KOPT-K1 (cell line): ENCODE measurements around the gene BAZ1B.
A peak's percentile ranks its signal among the peaks of the same experiment; 100 is the strongest.
"Not testable (repeated sequence)": the region's sequence is repeated elsewhere in the genome, so short reads cannot be mapped to it uniquely, and the experiment has no call there.

Experiments used
- H3K27ac ChIP-seq: fragments of 200-600 bp; sonication (generic); 2 replicates; pipeline ENCODE4 v1.5.1; 2016; ENCODE audit warnings: antibody characterized with exemption, mild to moderate bottlenecking, low read depth, low read length; ENCODE audit not compliant: poor library complexity, severe bottlenecking
- H3K36me3 ChIP-seq: fragments of 200-600 bp; sonication (generic); 2 replicates; pipeline ENCODE4 v1.5.1; 2017; ENCODE audit warnings: antibody characterized with exemption, mild to moderate bottlenecking, low read length, moderate library complexity; ENCODE audit not compliant: insufficient read depth
- H3K9me3 ChIP-seq: fragments of 200-600 bp; sonication (generic); 2 replicates; pipeline ENCODE4 v1.5.1; 2017; ENCODE audit warnings: antibody characterized with exemption, low read length, mild to moderate bottlenecking; ENCODE audit not compliant: insufficient read depth, poor library complexity, severe bottlenecking

BAZ1B gene, protein sequence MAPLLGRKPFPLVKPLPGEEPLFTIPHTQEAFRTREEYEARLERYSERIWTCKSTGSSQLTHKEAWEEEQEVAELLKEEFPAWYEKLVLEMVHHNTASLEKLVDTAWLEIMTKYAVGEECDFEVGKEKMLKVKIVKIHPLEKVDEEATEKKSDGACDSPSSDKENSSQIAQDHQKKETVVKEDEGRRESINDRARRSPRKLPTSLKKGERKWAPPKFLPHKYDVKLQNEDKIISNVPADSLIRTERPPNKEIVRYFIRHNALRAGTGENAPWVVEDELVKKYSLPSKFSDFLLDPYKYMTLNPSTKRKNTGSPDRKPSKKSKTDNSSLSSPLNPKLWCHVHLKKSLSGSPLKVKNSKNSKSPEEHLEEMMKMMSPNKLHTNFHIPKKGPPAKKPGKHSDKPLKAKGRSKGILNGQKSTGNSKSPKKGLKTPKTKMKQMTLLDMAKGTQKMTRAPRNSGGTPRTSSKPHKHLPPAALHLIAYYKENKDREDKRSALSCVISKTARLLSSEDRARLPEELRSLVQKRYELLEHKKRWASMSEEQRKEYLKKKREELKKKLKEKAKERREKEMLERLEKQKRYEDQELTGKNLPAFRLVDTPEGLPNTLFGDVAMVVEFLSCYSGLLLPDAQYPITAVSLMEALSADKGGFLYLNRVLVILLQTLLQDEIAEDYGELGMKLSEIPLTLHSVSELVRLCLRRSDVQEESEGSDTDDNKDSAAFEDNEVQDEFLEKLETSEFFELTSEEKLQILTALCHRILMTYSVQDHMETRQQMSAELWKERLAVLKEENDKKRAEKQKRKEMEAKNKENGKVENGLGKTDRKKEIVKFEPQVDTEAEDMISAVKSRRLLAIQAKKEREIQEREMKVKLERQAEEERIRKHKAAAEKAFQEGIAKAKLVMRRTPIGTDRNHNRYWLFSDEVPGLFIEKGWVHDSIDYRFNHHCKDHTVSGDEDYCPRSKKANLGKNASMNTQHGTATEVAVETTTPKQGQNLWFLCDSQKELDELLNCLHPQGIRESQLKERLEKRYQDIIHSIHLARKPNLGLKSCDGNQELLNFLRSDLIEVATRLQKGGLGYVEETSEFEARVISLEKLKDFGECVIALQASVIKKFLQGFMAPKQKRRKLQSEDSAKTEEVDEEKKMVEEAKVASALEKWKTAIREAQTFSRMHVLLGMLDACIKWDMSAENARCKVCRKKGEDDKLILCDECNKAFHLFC (N-terminal part only)

DNA sequence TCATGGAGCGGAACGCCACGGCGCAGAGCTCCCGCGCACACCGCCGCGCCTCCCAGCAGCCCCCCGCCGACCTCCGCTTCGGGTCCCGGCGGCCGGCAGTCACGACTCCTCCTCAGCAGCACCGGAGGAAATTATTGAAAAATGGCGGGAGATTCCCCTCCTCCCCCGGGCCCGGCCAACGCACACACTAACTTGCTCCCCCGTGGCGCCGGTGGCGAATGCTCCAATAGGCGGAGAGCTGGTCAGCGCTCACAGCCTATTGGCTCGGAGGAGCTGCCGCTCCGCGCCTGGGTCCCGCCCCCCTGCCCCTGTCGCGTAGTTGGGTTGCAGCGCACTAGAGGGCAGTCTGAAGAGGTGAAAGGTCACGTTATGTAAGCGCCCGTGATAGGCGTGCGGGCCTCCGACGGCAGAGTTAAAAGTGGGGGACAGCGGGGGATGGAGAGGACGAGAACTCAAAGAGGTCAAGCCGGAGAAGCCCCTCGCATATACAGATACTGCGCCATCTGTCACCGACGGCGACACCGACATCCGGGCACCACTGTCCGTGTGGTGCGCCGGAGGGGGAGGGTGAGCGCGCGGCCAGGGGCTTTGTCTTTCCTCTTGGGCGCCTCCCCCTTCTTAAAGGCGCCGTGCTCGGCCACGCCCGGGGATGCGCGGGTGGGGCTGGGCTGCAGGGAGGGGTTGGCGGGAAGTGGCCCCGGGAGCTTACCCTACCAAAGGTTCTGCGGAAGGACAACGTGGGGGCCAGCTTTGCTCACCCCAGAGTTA lies at the start of gene BAZ1B:
Gene BAZ1B, minus strand, starts transcription at position 189 of the 768 bp plus-strand sequence. CDS start 360 bp downstream, outside the sequence.
- Histone ChIP-seq H3K36me3 (peaks cover 32% of the 10 kb centered on the region), H3K9me3 (no peaks in the 10 kb centered on the region), H3K27ac (peak within 1 kb of the TSS; percentile 87)

DNA sequence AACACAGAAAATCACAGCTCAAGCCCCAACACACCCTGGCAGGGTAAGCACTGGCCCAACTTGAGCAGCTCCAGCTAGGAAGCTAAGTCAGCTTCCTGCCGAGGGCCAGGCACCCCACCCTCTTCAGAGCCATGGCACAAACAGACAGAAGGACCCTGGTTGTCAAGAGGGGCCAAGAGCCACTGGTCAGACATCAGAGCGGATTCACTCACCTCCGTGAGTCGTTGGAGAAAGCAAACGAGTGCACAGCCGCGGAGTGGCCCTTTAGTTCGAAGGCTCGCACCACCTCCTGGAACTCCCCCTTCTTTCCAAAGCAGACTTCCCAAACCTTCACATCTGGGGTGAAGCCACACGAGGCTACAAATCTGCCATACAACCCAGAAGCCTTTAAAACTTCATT lies 48.9 kb upstream of the BAZ1B start:
- H3K9me3 ChIP-seq = no peaks in the 10 kb centered on the region
- H3K36me3 ChIP-seq = peaks cover 73% of the 10 kb centered on the region
- no peak overlapping the region for H3K27ac ChIP-seq

DNA sequence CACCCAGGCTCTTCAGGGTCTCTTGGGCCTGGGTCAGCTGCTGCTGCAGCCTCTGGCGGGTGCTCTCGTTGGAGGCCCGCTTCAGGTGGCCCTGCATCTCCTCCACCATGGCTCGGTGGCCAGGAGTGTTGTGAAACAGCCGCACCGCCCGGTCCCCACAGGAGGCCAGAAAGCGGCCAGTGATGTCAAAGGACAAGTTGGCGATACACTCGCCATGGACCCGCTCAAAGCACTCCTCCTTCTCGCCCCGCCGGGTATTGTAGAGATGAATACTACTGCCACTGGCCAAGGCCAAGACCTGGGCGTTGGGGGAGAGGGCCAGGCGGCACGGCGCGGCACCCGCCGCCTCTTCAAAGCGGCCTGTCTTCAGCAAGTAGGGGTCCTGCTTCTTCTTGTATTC lies 48.4 kb upstream of the BAZ1B start:
- Histone ChIP-seq H3K36me3 (peaks cover 70% of the 10 kb centered on the region), H3K9me3 (no peaks in the 10 kb centered on the region), H3K27ac (no peak overlapping the region)

DNA sequence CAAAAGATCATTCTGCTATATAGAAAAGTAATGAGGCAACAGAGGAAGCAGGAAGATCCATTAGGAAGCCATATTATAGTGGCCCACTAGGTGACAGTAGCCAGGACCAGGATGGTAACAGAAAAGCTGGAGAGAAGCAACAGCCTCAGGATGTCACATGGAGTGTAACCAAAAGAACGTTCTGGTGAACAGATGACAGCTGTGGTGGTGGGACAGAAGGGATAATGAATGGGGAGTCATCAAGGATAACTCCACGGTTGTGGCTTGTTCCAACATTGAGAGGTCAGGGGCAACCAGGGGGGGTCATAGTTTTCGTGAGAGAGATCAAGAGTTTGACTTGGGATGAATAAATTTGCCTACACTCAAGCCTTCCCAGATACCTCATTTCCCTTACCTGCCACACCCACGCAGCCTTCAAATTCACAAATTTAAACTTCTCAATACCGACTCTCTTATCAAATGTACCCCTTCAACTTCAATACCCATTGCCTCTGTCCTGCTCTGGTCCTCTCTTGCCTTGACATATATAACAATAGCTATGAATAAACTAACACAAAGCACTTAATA lies 47.0 kb upstream of the BAZ1B start:
- Histone ChIP-seq H3K36me3 (peaks cover 61% of the 10 kb centered on the region), H3K27ac (no peak overlapping the region)

DNA sequence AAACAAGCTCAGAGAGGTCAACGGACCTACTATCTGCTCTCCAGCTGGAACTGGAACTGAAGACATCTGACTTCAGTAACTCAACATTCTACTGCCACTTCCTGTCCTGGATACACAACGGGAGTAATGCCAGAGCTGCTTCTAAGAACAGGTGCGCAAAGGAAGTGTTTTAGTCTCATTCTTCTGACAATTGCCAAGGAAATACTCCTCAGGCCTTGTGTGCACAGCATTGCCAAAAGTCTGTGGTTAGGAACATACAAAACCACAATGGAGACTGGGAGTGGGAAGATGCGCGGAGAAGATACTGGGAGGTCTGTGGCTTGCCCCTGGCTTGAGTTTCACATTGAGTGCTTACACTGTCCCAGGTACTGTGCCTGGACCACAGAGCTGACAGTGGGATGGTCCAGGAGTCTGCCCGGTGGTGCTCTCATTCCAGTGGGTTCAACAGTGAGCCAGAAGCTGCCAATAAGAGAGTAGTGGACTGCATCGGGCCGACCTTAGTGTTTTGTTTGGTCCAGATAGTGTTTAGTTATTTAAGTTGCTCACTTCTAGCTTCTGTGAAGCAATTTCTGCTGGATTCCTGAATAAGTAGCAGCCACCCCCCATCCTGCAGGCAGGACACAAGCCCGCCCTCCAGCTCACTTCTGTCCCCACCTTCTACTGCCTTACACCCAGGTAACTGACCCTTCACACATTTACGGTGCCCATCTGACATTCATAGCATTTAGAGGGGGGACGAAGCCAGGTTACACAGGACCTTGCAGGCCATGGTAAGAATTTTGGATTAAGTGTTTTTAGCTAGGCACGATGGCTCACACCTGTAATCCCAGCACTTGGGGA lies 46.0 kb upstream of the BAZ1B start:
- H3K36me3 ChIP-seq = peaks cover 50% of the 10 kb centered on the region
- no peaks in the 10 kb centered on the region for H3K9me3 ChIP-seq
- H3K27ac ChIP-seq = peak overlapping the region; percentile 37

More for the DNA sequence above, 47.0 kb upstream of the BAZ1B start:
- no peaks in the 10 kb centered on the region for H3K9me3 ChIP-seq

DNA sequence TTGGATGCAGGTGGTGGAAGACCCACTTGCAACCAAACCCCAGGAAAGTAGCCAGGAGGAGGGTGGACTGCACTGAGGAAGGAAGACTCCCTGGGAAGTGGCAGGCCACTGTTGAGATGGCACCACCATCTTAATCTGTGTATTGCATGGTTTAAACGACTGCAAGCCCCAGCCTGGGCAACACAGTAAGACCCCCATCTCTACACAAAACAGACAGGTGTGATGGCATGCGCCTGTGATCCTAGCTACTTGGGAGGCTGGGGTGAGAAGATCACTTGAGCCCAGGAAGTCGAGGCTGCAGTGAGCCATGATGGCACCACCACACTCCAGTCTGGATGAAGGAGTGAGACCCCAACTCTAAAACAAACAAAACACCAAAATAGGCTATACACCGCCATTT lies 45.0 kb upstream of the BAZ1B start:
- Histone ChIP-seq H3K36me3 (peaks cover 41% of the 10 kb centered on the region), H3K27ac (peak overlapping the region; percentile 37), H3K9me3 (no peaks in the 10 kb centered on the region)

DNA sequence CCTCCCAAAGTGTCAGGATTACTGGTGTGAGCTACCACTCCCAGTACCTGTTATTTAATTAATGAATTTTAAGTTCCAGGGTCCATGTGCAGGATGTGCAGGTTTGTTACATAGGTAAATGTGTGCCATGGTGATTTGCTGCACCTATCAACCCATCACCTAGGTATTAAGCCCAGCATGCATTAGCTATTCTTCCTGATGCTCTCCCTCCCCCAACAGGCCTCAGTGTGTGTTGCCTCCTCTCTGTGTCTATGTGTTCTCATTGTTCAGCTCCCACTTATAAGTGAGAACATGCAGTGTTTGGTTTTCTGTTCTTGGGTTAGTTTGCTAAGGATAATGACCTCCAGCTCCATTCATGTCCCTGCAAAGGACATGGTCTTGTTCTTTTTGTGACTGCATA lies 44.3 kb upstream of the BAZ1B start:
- peaks cover 34% of the 10 kb centered on the region for H3K36me3 ChIP-seq
- peak overlapping the region; percentile 54 for H3K27ac ChIP-seq
- H3K9me3 ChIP-seq = not testable (repeated sequence)

DNA sequence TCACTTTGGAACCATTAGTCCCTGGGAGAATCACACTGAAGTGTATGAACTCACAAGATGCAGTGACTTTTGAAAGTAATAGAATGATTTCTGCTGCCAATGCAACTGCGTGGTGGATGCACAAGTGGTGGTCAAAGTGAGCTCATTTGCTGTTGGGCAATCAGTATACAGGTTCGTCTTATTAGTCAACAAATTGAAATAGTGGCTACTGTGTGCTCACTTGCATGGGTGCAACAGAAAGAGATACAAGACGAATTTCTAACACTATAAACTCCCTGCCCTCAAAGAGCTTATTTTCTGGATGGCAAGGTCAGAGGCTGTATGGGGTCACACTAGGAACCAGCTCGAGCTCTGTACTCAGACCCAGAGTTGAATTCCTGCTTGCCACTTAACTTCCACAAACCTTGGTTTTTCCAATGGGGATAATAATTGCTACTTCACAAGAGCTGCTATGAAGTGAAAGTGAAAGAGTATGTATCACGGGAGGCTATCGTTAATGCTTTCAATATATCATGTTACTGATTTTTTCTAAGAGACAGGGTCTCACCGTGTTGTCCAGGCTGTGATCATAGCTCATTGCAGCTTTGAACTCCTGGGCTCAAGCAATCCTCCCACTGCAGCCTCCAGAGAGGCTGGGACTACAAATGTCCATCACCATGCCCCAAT lies 43.7 kb upstream of the BAZ1B start:
- H3K27ac ChIP-seq = peak overlapping the region; percentile 54
- no peaks in the 10 kb centered on the region for H3K9me3 ChIP-seq
- peaks cover 28% of the 10 kb centered on the region for H3K36me3 ChIP-seq

DNA sequence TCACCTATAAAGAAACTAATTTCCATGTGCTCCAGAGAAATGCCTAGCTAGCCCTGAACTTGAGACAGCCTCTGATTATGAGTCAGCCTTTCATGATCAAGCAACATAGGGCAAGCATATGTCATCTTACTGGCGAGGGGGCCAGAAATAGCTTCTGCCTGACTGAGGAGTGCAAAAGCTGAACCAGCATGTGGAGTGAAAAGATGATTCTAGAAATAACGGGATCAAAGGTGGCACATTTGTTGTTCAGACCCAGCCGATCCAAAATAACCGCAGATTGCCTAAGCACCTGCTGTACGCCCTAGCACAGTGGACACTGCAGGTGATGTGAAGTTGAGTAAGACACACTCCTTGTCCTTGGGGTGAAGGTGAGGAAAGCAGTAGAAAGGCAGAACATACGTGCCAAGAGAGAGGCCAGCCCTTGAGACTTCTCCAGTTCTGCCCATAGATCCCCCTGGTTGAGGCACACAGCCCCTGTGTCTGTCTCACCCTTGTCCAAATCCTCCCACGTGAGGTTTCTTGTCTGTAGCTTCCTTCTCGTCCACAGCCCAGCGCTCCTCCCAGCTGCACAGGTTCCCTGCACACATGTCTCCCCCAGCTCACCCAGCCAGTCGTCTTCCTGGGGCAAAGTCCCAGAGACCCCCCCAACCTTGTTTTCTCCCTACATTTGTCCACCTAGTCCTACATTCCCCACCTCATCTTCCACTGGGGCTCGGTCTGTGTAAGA lies 38.2 kb upstream of the BAZ1B start:
- H3K9me3 ChIP-seq = no peaks in the 10 kb centered on the region
- no peak overlapping the region for H3K27ac ChIP-seq
- H3K36me3 ChIP-seq = peaks cover 7% of the 10 kb centered on the region

DNA sequence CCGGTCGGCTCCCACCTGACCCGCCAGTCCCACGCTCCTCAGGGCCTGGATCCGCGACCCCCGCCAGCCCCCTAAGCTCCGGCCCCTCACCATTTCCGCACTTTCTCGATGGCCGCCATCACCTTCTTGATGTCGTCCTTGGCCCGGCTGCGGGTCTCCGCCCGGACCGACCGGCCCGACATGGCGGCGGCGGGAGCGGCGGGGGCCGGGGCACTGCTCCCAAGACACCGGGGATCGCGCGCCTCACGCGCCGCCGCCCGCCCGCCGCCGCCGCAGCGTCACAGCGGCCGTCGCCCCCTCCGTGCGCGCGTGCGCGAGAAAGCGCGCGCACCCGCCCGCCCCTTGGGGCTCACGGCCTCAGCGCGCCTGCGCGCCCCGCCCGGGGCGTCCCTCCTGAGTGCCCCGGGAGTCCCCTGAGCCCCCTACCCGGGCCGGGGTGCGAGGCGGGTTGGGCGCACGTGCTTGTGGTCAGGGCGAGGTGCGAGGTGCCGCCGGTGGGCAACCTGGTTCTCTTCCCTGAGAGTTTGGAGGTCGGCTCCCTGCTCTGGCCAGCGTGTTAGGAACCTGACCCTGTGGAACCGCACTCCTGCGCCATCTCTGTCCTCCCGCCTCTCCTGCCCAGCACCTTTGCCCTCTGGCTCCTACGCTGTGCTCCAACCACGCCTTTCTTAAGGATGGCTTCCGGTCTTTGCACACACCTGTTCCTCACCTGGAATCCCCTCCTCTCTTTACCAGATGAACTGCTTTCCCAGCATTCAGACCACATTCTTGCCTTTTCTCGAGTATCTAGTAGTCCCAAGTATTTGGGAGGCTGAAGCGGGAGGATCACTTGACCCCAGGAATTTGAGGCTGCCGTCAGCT lies 35.5 kb upstream of the BAZ1B start, which contains the start of gene BCL7B:
Gene BCL7B, minus strand, starts transcription at position 294 of the 861 bp plus-strand sequence. Its CDS starts 112 bp downstream, at position 182.
- H3K36me3 ChIP-seq = peaks cover 34% of the 10 kb centered on the region
- H3K9me3 ChIP-seq = no peaks in the 10 kb centered on the region
- peak within 1 kb of the TSS; percentile 98 for H3K27ac ChIP-seq

DNA sequence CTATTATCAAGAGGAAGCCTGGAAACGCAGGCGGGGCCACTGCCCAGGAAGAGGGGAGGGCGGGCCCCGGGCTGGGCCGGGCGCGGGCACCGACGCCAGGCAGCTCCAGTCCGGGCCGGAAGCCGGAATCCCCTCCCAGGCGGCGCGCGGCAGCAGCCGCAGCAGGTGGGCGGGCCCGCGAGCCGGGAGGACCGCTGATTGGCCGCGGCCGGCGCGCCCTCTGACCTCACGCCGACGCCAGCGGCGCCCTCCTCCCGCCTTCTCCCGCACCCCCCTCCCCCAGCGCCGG lies 35.0 kb upstream of the BAZ1B start:
- peaks cover 40% of the 10 kb centered on the region for H3K36me3 ChIP-seq
- H3K27ac ChIP-seq = peak overlapping the region; percentile 98
- H3K9me3 ChIP-seq = no peaks in the 10 kb centered on the region
